H1 (cell line): ENCODE measurements around the gene NEO1. TPM values are rescaled to one million over a fixed set of nuclear protein-coding genes. Genes with fewer than 3 reads are reported as not detected.

Experiments used
- KDM4A ChIP-seq: IDR thresholded peaks from one replicate; pipeline ENCODE4 v1.7.1; 2012; ENCODE audit warnings: low read depth, mild to moderate bottlenecking, moderate library complexity, low read length, inconsistent platforms; ENCODE audit not compliant: severe bottlenecking
- SUZ12 ChIP-seq: fragments of 200-600 bp; sonication (generic); IDR thresholded peaks from 2 replicates; pipeline ENCODE4 v1.6.1; 2012; ENCODE audit warnings: mild to moderate bottlenecking, inconsistent platforms, low read length, moderate library complexity, mixed read lengths
- polyA plus RNA-seq, 7 experiments: library from polyadenylated mRNA; depleted of rRNA in 3 of 7; stranded (reverse) in 5 of 7; unstranded in 2 of 7; fragments of >200 nt in 5 of 7; fragments of 200-250 nt in 2 of 7; gene quantifications; 1 replicate in 5 of 7; 2 replicates in 1 of 7; 4 replicates in 1 of 7; pipeline versions ENCODE4 v1.2.1 to v1.2.3, GENCODE V29; 2011 to 2013; ENCODE audit warnings: missing spikeins in 2 of 7, mixed read lengths in 2 of 7
- total RNA-seq: library from RNA; stranded (reverse); fragmentation: NEBNext Ultra II Directional; extraction: Animal tissue kit (Norgen Biotek cat#: 25700); gene quantifications from 2 replicates; pipeline ENCODE4 v1.2.1, GENCODE V29; 2021
- TF ChIP-seq, protein P1 (sequence below): fragments of 300-600 bp; sonication (generic); IDR thresholded peaks from 2 replicates; pipeline ENCODE4 v1.7.1; 2012; ENCODE audit warnings: low read length, moderate library complexity, mild to moderate bottlenecking, inconsistent platforms; ENCODE audit not compliant: insufficient replicate concordance

Gene NEO1
- total and polyA plus RNA-seq, 2 of the 8 experiments (the other 6 are each of a cell fraction or from before 2014, with no cell fraction given): 36.0 to 51.0 TPM

DNA sequence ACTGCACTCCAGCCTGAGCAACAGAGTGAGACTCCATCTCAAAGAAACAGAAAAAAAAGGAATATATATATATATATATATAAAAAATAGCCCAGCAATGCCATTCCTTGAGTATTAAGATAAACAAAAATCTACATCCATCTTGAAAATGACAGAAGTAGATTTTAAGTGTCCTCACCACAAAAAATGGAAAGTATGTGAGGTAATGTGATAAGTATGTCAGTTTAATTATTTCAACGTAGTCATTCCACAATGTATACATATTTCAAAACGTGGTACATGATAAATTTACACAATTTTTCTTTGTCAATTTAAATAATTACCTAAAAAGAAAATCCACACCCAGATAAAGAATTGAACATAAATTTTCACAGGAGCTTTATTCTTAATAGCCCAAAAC is 261.6 kb downstream of the NEO1 start (continued):
- TF ChIP-seq, protein P1, sequence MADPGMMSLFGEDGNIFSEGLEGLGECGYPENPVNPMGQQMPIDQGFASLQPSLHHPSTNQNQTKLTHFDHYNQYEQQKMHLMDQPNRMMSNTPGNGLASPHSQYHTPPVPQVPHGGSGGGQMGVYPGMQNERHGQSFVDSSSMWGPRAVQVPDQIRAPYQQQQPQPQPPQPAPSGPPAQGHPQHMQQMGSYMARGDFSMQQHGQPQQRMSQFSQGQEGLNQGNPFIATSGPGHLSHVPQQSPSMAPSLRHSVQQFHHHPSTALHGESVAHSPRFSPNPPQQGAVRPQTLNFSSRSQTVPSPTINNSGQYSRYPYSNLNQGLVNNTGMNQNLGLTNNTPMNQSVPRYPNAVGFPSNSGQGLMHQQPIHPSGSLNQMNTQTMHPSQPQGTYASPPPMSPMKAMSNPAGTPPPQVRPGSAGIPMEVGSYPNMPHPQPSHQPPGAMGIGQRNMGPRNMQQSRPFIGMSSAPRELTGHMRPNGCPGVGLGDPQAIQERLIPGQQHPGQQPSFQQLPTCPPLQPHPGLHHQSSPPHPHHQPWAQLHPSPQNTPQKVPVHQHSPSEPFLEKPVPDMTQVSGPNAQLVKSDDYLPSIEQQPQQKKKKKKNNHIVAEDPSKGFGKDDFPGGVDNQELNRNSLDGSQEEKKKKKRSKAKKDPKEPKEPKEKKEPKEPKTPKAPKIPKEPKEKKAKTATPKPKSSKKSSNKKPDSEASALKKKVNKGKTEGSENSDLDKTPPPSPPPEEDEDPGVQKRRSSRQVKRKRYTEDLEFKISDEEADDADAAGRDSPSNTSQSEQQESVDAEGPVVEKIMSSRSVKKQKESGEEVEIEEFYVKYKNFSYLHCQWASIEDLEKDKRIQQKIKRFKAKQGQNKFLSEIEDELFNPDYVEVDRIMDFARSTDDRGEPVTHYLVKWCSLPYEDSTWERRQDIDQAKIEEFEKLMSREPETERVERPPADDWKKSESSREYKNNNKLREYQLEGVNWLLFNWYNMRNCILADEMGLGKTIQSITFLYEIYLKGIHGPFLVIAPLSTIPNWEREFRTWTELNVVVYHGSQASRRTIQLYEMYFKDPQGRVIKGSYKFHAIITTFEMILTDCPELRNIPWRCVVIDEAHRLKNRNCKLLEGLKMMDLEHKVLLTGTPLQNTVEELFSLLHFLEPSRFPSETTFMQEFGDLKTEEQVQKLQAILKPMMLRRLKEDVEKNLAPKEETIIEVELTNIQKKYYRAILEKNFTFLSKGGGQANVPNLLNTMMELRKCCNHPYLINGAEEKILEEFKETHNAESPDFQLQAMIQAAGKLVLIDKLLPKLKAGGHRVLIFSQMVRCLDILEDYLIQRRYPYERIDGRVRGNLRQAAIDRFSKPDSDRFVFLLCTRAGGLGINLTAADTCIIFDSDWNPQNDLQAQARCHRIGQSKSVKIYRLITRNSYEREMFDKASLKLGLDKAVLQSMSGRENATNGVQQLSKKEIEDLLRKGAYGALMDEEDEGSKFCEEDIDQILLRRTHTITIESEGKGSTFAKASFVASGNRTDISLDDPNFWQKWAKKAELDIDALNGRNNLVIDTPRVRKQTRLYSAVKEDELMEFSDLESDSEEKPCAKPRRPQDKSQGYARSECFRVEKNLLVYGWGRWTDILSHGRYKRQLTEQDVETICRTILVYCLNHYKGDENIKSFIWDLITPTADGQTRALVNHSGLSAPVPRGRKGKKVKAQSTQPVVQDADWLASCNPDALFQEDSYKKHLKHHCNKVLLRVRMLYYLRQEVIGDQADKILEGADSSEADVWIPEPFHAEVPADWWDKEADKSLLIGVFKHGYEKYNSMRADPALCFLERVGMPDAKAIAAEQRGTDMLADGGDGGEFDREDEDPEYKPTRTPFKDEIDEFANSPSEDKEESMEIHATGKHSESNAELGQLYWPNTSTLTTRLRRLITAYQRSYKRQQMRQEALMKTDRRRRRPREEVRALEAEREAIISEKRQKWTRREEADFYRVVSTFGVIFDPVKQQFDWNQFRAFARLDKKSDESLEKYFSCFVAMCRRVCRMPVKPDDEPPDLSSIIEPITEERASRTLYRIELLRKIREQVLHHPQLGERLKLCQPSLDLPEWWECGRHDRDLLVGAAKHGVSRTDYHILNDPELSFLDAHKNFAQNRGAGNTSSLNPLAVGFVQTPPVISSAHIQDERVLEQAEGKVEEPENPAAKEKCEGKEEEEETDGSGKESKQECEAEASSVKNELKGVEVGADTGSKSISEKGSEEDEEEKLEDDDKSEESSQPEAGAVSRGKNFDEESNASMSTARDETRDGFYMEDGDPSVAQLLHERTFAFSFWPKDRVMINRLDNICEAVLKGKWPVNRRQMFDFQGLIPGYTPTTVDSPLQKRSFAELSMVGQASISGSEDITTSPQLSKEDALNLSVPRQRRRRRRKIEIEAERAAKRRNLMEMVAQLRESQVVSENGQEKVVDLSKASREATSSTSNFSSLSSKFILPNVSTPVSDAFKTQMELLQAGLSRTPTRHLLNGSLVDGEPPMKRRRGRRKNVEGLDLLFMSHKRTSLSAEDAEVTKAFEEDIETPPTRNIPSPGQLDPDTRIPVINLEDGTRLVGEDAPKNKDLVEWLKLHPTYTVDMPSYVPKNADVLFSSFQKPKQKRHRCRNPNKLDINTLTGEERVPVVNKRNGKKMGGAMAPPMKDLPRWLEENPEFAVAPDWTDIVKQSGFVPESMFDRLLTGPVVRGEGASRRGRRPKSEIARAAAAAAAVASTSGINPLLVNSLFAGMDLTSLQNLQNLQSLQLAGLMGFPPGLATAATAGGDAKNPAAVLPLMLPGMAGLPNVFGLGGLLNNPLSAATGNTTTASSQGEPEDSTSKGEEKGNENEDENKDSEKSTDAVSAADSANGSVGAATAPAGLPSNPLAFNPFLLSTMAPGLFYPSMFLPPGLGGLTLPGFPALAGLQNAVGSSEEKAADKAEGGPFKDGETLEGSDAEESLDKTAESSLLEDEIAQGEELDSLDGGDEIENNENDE: no peak
- TF ChIP-seq SUZ12 (no peak), KDM4A (no peak)
